HG03442 (cell line): ENCODE measurements around the gene FARP1.
"Not testable (repeated sequence)": the region's sequence is repeated elsewhere in the genome, so short reads cannot be mapped to it uniquely, and the experiment has no call there.

ENCODE experiments used
- ATAC-seq: cut with Tn5 transposase; IDR thresholded peaks from one replicate; pipeline ENCODE4 v1.9.1; 2021; ENCODE audit warnings: mild to moderate bottlenecking, moderate library complexity; ENCODE audit not compliant: unreplicated experiment

FARP1 gene

DNA sequence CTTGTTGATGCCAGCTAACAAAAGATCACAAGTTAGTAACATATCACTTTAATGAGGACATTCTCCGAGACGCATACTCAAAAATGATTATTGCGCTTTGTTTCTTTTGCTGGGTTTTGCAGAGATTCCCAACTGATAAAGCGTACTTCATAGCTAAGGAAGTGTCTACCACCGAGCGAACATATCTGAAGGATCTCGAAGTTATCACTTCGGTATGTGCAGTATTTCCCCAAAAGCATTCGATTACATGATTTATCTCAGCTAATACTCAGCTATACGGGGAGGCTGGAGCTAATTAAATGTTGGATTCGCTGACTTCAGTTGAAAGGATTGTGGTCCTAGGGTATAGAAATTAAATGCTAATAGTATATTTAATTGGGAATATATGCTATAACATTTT, 267.7 kb downstream of the FARP1 start:
- no peak for ATAC-seq

- no peak for ATAC-seq
Measured at GRCh38 chr13:98411013-98411412, 268.1 kb downstream of the FARP1 start.

DNA sequence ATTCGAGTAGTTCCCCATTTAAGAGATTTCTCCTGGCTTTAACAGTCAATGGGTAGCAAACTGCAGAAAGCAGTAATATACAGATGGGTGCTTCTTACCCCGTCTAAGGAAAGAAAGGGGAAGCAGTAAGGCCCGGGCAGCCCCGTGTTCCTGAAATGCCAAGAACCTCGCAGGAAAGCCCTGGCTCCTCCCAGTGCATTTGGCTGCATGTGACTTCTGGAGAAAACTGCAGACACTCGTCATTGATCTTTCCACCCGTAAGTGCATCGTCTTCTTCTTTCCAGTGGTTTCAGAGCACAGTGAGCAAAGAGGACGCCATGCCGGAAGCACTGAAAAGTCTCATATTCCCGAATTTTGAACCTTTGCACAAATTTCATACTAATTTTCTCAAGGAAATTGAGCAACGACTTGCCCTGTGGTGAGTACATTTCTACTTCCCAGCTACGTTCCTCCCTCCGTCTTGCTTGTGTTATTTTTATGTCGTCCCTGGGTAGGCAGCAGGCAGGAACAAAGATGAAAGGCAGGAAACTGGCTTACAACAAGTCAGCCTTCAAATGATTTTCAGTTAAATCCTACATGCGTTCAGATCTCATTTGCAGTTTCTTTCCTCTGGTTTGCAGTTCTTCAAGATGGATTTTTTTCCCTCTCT, 268.8 kb downstream of the FARP1 start:
- ATAC-seq = no peak

- not testable (repeated sequence) for ATAC-seq
Measured at GRCh38 chr13:98413278-98413677, 270.4 kb downstream of the FARP1 start.

DNA sequence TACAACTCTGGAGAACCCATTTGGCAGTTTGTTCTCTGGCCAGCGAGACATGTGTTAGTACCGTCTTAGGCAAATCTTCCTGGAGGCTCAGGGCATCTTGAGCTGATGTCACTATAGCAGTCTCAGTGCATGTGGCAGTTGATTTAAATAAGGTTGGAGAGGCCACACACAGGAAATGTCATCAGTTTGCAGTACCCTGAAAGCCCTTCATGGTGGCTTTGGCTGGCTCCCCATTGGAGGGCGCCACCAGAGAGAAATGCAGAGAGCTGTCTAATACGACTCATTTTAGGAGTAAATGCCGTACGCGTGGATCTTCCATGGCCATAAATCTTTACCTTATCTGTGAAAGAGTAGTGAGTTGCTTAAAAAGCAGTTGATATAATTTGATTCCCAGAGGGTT, 270.9 kb downstream of the FARP1 start:
- ATAC-seq = no peak

- ATAC-seq = no peak
Measured at GRCh38 chr13:98415326-98416070, 272.6 kb downstream of the FARP1 start.

GRCh38 chr13:98416408-98416807, 273.5 kb downstream of the FARP1 start:
- ATAC-seq = no peak

- ATAC-seq = no peak
Measured at GRCh38 chr13:98419786-98420553, 277.1 kb downstream of the FARP1 start.

DNA sequence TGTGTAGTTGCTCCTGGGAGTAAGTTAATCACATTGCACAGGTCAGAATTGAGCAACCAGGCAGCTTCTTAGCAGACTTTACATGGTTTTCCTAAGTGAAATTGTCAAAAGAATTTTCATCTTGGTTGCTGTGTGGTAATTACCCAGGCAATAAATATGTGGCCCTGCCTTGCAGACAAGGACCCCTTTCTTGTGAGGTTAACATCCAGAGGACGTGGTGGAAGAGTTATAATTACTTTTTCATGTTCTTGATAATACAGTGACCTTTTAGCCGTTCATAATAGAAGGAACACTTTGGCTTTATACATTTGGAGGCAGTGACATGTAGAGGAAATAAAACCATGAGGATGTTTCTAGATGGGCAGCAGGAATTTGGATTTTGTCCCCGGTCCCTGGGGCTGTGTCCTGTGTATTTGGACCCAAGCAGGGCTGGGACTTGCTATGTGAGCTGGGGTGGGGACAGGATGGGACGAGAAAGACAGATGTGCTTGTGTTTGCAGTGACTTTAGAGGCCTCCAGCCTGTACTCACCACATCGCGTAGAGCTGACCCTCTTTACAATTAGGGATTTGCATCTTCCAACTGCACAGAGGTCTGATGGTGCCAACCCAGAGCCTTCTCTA, 277.8 kb downstream of the FARP1 start:
- no peak for ATAC-seq

DNA sequence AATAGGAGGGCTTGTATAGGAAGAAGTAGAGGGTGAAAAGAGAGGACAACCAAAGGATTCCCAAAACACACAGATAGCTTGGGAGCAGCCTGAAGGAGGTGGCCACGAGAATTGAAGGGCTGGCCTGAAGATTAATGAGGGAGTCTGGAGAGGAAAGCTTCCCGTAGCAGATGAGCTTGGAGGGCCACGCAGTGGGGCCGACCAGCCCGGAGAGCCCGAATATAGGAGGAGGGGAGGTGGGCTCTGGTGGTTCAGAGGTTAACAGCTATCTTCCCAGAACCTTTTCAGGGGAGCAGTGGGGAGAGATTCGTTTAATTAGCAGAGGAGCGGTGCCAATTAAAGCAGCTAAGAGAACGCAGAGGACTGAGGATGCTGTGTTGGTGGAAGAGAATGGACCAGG, 279.2 kb downstream of the FARP1 start:
- no peak for ATAC-seq

DNA sequence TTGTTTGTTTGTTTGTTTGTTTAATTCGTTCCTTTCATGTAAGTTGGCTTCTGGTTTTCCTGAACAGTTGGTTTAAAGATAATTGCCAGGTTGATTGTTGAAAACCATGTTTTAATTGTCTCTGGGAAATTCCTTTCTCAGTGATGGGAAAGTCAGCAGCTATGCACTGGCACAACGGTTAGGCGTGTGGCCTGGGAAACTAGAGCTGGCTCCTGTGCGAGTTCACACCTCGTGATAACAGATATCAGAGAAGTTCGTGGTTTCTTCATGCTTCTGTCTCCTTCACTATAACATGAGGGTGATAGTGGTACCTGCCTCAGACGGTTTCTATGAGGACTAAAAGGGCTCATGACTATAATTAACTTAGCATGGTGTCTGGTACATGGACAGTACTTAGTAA, 280.5 kb downstream of the FARP1 start:
- ATAC-seq = no peak

GRCh38 chr13:98427331-98427995, 284.6 kb downstream of the FARP1 start:
- no peak for ATAC-seq

GRCh38 chr13:98428256-98428966, 285.5 kb downstream of the FARP1 start:
- ATAC-seq = no peak

DNA sequence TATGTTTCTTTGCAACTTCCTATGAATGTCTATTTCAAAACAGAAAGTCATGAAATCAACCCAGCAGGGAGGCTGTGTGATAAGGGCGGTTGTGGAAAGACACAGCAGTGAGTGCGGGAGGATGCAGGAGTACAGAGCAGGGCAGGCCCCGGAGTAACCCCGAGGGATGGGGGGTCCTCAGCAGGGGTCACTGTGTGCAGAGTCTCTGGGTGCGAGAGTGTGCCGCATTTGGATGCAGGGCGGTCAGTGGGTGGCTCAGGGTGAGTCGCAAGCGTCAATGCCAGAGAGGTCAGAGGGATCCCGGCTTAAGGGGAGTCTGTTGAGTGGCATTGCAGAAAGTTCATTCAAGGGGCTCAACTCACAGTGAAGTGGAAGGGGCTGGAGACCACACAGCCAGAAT, 286.2 kb downstream of the FARP1 start:
- no peak for ATAC-seq

- no peak for ATAC-seq
Measured at GRCh38 chr13:98429531-98429930, 286.6 kb downstream of the FARP1 start.

GRCh38 chr13:98429977-98430736, 287.3 kb downstream of the FARP1 start:
- ATAC-seq = no peak

- no peak for ATAC-seq
Measured at GRCh38 chr13:98432638-98433037, 289.7 kb downstream of the FARP1 start.

DNA sequence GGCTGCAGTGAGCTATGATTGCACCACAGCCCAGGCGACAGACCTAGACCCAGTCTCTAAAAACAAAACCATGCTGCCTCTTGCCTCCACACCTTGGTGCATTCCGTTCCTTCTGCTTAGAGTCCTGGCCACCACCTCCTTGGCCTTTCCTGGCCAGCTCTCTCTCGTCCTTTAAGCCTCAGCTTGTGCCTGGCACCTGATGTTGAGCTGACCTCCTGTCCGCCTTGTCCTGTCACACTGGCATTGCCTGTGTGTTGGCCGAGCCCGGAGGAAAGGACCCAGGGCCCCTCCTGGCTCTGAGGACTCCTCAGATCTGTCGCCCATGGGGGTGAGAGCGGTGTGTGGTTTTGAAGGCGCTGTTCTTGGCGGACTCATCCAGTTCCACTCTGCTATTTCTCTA, 290.8 kb downstream of the FARP1 start:
- ATAC-seq = no peak

DNA sequence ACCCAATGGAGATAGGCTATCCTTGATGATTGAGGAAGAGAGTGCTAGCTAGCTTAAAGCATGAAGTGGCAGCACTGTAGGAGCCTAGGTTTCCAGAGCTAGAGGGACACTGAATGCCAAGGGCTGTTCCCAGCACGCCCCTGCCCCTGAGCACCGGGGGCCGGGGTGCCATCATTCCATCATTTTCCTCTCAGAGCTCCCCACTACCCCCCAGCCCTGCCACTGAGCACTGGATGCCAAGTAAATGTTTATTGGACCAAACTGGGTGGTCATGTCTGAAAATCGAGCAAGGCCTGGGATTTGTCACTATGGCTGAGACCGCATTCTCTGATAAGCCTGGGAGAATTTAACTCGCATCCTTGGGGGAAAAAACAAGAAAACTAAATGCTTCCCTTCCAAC, 291.2 kb downstream of the FARP1 start:
- ATAC-seq = no peak

- ATAC-seq = no peak
Measured at GRCh38 chr13:98435376-98435775, 292.5 kb downstream of the FARP1 start.
